ENCODE data around the gene DCAF12.
"Not testable (repeated sequence)": the region's sequence is repeated elsewhere in the genome, so short reads cannot be mapped to it uniquely, and the experiment has no call there.

DCAF12 gene

GRCh38 chr9:34059281-34059680 lies 67.2 kb downstream of the DCAF12 start:
- no peak for DNase-seq

GRCh38 chr9:34049630-34050384 lies 76.7 kb downstream of the DCAF12 start:
- DNase-seq: no peak

- DNase-seq: peak; percentile 70
These were observed 77.5 kb downstream of the DCAF12 start, which contains the start of gene UBAP2 for GRCh38 chr9:34048727-34049629. TSS of gene UBAP2 (minus strand) at chr9:34048887. CDS start at chr9:34017148, 31,739 bp downstream.

GRCh38 chr9:34047864-34048726 lies 78.4 kb downstream of the DCAF12 start:
- no peak for DNase-seq

GRCh38 chr9:34046784-34047379 lies 79.6 kb downstream of the DCAF12 start:
- DNase-seq: no peak

- DNase-seq: no peak
These were observed 80.6 kb downstream of the DCAF12 start for GRCh38 chr9:34045903-34046302.

GRCh38 chr9:34042074-34042473 lies 84.4 kb downstream of the DCAF12 start:
- not testable (repeated sequence) for DNase-seq

GRCh38 chr9:34038851-34039250 lies 87.6 kb downstream of the DCAF12 start:
- not testable (repeated sequence) for DNase-seq

GRCh38 chr9:34037626-34038025 lies 88.9 kb downstream of the DCAF12 start:
- no peak for DNase-seq

GRCh38 chr9:34036625-34037024 lies 89.9 kb downstream of the DCAF12 start:
- no peak for DNase-seq

Measured in 8988T (cell line).